ENCODE results near the gene FBXW11.

Gene FBXW11

GRCh38 chr5:171825051-171825450 lies 181.4 kb downstream of the FBXW11 start:
- TF ChIP-seq GATA1 (IDR thresholded peaks at IDR 0.05; ENCODE audit: low read depth, low read length) (no peak), POLR2A (IDR thresholded peaks at IDR 0.05; ENCODE audit: low read length) (no peak)
- DNase-seq: no peak

GRCh38 chr5:171823269-171823668 lies 183.2 kb downstream of the FBXW11 start:
- no peak for TF ChIP-seq GATA1 (IDR thresholded peaks at IDR 0.05; ENCODE audit: low read depth, low read length)
- TF ChIP-seq POLR2A (IDR thresholded peaks at IDR 0.05; ENCODE audit: low read length): no peak
- no peak for DNase-seq

GRCh38 chr5:171821286-171821685 lies 185.2 kb downstream of the FBXW11 start:
- no peak for DNase-seq
- TF ChIP-seq GATA1 (IDR thresholded peaks at IDR 0.05; ENCODE audit: low read depth, low read length) (no peak), POLR2A (IDR thresholded peaks at IDR 0.05; ENCODE audit: low read length) (no peak)

GRCh38 chr5:171820561-171820960 lies 185.9 kb downstream of the FBXW11 start:
- TF ChIP-seq POLR2A (IDR thresholded peaks at IDR 0.05; ENCODE audit: low read length): no peak
- TF ChIP-seq GATA1 (IDR thresholded peaks at IDR 0.05; ENCODE audit: low read depth, low read length): no peak
- no peak for DNase-seq

- TF ChIP-seq GATA1 (IDR thresholded peaks at IDR 0.05; ENCODE audit: low read depth, low read length) (no peak), POLR2A (IDR thresholded peaks at IDR 0.05; ENCODE audit: low read length) (no peak)
- no peak for DNase-seq
These were observed 189.8 kb downstream of the FBXW11 start for GRCh38 chr5:171816666-171817065.

- no peak for DNase-seq
- TF ChIP-seq GATA1 (IDR thresholded peaks at IDR 0.05; ENCODE audit: low read depth, low read length) (no peak), POLR2A (IDR thresholded peaks at IDR 0.05; ENCODE audit: low read length) (no peak)
These were observed 192.5 kb downstream of the FBXW11 start for GRCh38 chr5:171813813-171814490.

- TF ChIP-seq GATA1 (IDR thresholded peaks at IDR 0.05; ENCODE audit: low read depth, low read length): no peak
- no peak for DNase-seq
These were observed 193.2 kb downstream of the FBXW11 start for GRCh38 chr5:171813270-171813669.

Data from erythroblast (primary cell).